HK-2 (cell line): ENCODE data around the gene PPP1R1B.

Experiments
- DNase-seq: peaks from one replicate; pipeline ENCODE4 v3.0.0-alpha.2; 2018; ENCODE audit not compliant: unreplicated experiment

PPP1R1B gene

GRCh38 chr17:39652587-39653315 lies 26.0 kb downstream of the PPP1R1B start:
- DNase-seq, result no peak

DNA sequence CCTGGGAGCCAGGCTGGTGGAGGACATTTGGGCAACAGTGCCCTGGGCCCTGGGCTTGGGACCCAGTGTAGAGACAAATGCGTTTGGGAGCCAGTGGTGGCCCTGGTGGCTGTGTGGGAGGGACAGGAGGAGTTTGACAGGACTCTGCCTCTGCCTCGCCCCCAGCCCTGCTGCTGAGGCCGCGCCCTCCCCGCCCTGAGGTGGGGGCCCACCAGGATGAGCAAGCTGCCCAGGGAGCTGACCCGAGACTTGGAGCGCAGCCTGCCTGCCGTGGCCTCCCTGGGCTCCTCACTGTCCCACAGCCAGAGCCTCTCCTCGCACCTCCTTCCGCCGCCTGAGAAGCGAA lies 26.5 kb downstream of the PPP1R1B start:
- DNase-seq, result no peak

DNA sequence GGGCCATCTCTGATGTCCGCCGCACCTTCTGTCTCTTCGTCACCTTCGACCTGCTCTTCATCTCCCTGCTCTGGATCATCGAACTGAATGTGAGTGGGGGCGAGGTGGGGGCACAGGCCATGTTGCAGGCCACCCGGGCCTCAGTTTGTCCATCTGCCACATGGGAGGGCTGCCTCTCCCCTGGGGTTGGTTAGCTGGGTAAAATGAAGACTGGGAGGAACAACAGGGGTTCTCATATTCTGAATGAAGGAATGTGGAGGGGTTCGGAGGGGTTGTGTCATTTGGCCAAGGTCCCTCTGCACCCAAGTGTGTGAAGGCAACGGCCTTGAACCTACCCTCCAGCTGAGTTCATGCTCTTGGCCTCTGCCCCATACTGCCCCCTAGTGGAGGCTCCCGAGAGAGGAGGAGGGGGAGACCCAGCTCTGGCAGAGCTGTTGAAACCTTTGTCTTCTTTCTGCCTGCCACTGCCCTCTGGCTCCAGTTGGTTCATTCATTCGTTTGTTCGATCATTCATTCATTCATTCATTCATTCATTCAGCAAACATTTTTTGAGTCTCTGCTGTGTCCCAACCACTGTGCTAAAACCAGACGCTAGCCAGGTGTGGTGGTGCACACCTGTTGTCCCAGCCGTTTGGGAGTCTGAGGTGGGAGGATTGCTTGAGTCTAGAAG lies 27.0 kb downstream of the PPP1R1B start:
- DNase-seq, result peak; percentile 55

DNA sequence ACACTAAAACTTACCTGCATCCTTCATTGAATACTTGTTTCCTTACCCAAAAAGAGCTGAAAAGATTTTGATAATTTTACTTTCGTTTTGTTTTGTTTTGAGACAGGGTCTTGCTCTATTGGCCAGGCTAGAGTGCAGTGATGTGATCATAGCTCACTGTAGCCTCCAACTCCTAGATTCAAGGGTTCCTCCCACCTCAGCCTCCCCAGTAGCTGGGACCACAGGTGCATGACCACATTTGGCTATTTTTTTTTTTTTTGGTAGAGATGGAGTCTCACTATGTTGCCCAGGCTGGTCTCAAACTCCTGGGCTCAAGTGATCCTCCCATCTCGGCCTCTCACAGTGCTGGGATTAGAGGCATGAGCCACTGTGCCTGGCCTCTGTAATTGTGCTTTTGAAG lies 28.4 kb downstream of the PPP1R1B start:
- DNase-seq, result no peak

DNA sequence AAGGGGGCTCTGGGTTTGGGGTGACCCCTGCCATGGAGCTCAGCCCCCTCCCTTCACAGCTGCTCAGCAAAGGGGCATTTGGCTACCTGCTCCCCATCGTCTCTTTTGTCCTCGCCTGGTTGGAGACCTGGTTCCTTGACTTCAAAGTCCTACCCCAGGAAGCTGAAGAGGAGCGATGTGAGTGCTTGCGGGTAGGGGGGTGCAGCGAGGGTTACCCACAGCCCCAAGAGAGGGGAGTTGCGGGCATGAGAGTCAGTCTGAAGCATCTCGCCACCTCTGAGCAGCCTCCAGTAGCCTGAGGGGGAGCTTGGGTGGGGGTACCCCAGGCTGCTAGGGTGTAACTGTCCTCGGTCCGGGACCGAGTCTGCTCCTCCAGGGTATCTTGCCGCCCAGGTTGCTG lies 31.6 kb downstream of the PPP1R1B start:
- no peak for DNase-seq

DNA sequence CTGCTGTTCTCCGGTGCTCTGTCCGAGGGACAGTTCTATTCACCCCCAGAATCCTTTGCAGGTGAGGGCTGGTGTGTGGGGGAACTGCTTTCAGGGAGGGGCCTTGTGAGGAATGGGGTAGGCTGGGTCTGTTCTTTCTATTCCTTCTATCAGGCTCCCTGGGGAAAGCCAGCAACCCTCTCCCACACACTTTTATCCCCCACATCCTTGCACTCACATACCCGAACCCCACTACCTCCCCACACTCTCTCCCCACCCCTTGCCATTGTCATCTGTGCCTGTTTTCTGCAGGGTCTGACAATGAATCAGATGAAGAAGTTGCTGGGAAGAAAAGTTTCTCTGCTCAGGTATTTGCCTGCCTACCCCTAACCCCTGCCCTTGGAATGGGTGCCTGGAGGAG lies 32.0 kb downstream of the PPP1R1B start:
- no peak for DNase-seq

GRCh38 chr17:39659279-39660010 lies 32.7 kb downstream of the PPP1R1B start:
- no peak for DNase-seq

- DNase-seq, result no peak
Measured at GRCh38 chr17:39660011-39660360, 33.2 kb downstream of the PPP1R1B start.

DNA sequence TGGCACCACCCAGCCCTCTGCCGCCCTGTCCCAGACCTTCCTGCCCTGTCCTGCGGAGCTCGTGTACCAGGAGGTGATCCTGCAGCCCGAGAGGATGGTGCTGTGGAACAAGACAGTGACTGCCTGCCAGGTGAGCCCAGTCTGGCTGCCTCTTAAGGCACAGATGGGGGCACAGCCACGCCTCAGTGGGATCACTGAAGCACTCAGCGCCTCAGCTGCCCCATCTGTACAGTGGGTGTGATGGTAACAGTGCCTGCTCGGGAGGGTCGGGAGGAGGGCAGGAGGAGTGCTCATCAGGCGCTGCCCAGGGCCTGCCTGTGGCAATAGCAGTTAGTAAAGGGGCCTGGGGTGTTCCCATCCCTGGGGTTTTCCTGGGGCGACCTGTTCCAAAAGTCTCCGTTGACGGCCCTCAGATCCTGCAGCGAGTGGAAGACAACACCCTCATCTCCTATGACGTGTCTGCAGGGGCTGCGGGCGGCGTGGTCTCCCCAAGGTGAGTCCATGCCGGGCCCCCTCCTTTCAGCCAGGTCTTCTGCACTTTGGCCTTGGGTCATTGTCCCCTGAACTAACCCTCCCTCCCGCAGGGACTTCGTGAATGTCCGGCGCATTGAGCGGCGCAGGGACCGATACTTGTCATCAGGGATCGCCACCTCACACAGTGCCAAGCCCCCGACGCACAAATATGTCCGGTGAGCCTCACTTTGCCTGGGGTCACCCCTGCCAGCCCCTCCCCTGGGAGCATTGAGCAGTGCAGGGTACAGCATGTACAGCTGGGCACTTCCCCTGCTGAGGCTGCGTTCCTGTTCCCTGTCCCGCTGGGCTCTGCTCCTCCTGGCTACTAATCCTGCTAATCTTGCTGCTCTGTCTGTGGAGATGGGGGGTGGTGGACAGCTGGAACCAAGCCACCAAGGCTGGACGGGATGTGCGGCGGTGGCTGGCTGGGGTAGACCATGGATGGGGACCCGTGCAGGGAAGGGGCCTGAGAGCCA lies 33.9 kb downstream of the PPP1R1B start:
- DNase-seq, result no peak

DNA sequence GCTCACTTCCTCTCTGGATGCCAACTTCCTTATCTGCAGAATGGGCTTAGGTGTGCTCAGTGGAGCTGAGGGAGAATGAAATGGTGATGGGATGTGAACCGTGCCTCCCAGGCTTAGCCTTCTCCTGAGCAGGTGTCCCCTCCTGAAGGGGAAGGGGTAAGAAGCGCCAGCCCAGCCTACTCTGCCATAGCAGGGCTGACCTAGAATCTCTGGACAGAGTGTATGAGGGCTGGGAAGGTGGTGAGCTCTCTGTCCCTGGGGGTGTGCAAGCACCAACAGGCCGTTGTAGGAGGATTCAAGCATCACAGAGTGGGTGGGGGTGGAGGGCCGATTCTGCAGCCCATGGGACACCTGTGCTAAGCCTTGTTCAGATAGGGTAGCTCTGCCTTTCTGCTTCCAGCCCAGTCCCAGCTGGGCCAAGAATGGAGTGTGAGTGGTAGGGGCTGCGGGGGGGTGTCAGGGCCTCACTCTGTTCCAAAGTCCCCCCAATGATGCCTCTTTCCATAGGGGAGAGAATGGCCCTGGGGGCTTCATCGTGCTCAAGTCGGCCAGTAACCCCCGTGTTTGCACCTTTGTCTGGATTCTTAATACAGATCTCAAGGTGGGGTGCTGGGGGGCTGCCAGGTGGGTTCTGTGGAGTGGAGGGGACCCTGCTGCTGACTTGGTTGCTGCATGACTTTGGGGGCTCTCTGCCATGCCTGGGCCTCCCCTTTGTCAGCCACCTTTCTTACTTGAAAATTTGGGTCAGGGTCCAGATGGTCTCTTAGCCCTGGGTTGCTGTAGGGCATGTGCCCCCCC lies 35.2 kb downstream of the PPP1R1B start:
- DNase-seq, result no peak

- no peak for DNase-seq
Measured at GRCh38 chr17:39662551-39663339, 36.0 kb downstream of the PPP1R1B start.

- no peak for DNase-seq
Measured at GRCh38 chr17:39663340-39663687, 36.6 kb downstream of the PPP1R1B start.

- peak; percentile 74 for DNase-seq
Measured at GRCh38 chr17:39663688-39664580, 37.2 kb downstream of the PPP1R1B start.

DNA sequence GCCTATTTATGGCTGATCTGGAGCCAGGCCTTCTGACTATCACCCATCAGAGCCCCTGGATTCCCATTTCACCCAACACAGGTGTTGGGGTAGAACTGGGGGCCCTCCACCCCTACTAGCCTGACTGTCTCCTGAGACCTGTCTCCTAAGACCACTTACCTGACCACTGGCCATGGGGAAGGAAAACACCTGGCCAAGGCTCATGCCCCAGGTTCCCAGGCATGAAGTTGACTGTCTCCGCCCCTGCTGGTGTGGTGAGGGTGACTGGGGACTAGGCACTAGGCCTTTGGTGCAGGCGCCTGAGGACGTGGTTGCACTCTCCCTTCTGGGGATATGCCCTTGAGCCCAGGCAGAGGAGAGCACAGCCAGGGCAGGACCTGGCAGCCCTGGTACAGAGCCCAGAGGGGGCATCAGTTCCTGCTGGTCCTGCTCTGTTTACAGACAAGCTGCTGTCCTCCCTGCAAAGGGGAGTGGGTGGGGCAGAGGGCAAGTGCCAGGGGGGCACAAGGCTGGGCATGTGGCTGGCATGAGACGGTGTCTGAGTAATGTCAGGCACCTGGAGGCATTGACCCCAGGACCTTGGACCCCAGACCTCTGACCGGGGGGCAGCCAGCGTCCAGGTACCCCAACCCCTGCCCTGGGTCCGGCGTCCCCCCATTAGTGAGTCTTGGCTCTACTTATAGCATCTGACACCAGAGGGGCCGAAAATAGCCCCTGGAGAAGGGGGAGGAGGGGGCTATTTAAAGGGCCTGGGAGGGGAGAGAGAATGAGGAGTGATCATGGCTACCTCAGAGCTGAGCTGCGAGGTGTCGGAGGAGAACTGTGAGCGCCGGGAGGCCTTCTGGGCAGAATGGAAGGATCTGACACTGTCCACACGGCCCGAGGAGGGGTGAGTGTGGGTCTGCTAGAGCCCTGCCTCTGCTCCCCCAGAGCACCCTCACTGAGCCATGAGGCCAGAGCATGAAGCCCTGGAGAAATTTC lies 38.1 kb downstream of the PPP1R1B start, which contains the start of gene TCAP:
TCAP (plus strand) TSS at position 769 of the 981 bp plus-strand sequence; CDS start at position 780, 11 bp downstream.
- DNase-seq, result no peak

DNA sequence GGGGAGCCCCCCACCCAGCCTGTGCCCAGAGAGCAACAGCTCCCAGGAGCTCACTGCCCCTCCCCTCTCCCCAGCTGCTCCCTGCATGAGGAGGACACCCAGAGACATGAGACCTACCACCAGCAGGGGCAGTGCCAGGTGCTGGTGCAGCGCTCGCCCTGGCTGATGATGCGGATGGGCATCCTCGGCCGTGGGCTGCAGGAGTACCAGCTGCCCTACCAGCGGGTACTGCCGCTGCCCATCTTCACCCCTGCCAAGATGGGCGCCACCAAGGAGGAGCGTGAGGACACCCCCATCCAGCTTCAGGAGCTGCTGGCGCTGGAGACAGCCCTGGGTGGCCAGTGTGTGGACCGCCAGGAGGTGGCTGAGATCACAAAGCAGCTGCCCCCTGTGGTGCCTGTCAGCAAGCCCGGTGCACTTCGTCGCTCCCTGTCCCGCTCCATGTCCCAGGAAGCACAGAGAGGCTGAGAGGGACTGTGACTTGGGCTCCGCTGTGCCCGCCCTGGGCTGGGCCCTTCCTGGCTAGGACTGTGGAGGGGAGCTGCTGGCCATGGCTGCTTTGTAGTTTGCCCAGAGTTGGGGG lies 39.0 kb downstream of the PPP1R1B start:
- DNase-seq, result no peak

DNA sequence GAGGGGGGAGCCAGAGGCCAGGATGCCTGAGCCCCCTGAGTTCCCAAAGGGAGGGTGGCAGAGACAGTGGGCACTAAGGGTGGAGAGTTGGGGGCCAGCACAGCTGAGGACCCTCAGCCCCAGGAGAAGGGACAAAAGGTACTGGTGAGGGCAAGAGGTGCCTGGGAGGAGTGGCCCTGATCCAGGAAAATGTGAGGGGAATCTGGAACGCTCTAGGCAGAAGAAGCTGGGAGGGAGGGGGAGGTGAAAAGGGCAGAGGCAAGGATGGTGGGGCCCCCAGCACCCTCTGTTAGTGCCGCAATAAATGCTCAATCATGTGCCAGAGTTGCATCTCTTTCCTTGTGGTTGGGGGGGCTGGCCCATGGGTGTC lies 39.5 kb downstream of the PPP1R1B start:
- no peak for DNase-seq

DNA sequence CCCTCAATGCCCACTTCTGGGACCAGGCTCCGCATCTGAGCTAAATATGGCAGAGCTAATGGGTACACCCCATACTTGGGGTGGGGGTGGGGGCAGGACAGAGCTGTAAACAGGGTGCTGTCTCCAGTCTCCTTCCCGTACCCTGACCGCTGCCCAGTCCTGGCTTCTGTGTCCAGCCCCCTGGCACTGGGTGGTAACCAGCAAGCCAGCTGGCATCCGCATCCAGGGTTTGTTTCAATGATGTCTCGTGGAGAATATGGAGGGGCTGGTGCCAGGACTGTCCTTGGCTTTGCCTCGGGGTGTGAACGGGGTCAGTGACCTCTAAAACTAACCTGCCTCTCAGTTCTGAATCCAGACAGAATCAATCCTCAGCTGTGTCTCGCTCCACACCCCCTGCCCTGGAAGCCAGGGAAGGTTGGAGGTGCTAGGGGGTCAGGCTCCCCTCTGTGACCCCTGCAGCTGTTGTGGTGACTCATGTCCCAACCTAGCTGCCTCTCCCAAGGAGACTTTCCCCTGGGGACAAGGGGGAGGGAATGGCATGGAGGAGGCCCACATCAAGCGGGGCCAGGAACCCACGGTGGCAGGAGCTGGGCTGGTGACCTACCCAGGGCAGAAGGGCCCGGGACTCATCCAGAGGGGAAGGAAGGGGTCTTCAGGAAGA lies 40.0 kb downstream of the PPP1R1B start:
- DNase-seq, result no peak
